ENCODE data around the gene AKAP12. TPM values are rescaled to one million over a fixed set of nuclear protein-coding genes. Genes with fewer than 3 reads are reported as not detected.

AKAP12 gene
- total RNA-seq, 1 donor from 2014 or later, result 5.0 TPM

DNA sequence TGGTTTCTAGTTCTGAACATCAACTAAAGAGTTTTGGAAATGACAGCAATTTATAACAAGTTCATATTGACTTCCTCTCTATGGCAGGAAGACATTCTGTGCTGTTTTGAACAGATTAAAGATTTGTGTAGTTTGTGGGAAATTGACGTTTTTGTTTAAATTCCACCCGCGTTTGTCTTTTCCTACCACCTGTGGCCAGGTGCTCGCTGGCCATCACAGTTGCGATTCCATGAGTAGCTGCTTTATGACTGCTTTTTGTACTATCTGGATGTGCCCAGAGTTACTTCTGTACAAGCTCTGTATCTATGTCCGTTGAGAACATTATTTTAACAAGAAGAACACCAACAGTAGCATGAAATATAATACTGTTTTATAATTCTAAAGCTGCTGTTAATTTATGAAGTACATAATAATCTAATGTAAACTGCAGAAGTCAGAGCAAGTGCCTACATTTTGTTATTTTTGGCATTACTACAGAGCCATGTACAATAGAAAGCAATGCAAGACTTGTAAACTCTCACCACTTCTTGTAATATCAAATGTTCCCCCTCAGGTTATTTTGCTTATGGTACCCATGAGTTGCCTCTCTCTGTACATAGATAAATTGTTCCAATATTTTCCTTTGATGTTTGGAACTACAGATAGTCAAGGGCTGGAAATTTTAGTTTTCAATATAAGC is 118.1 kb downstream of the AKAP12 start:
- H3K36me3 ChIP-seq (ENCODE audit: control insufficient read depth, insufficient read depth, low read length), result no peaks in the 10 kb centered on the region
- no peaks in the 10 kb centered on the region for H3K27me3 ChIP-seq (ENCODE audit: control insufficient read depth, insufficient read depth, low read length)
- no peak for TF ChIP-seq CTCF (IDR thresholded peaks at IDR 0.05; ENCODE audit: insufficient read depth, low read length, severe bottlenecking)
- DNase-seq (ENCODE audit: low read depth), result no peak
- H3K4me3 ChIP-seq (ENCODE audit: low read depth, low read length), result no peak overlapping the region
- no peak for FAIRE-seq

DNA sequence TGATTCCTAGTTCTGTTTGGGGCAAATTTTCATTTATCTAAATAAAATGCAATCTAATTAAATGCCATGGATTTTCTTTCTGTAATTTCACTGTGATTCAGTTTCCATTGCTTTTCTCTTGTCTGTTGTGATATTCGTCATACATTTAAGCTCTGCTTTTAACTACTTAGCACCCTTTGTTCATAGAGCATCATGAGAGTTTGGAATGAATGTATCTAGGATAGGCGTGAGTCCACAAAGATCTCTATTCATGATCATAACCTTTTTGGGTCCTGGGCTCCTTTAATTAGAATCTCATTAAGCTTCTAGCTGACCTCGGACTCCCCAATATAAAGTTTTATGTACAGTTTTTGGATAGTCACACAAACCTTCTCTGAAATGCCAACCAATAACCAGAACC is 118.7 kb downstream of the AKAP12 start:
- no peak for TF ChIP-seq CTCF (IDR thresholded peaks at IDR 0.05; ENCODE audit: insufficient read depth, low read length, severe bottlenecking)

GRCh38 chr6:151359486-151359885 is 119.7 kb downstream of the AKAP12 start:
- DNase-seq (ENCODE audit: low read depth) (no peak), FAIRE-seq (no peak)
- no peak overlapping the region for H3K4me3 ChIP-seq (ENCODE audit: low read depth, low read length)
- no peak for TF ChIP-seq CTCF (IDR thresholded peaks at IDR 0.05; ENCODE audit: insufficient read depth, low read length, severe bottlenecking)
- H3K36me3 ChIP-seq (ENCODE audit: control insufficient read depth, insufficient read depth, low read length), result no peaks in the 10 kb centered on the region
- no peaks in the 10 kb centered on the region for H3K27me3 ChIP-seq (ENCODE audit: control insufficient read depth, insufficient read depth, low read length)

More for the DNA sequence above, 118.7 kb downstream of the AKAP12 start:
- FAIRE-seq, result no peak
- H3K36me3 ChIP-seq (ENCODE audit: control insufficient read depth, insufficient read depth, low read length), result no peaks in the 10 kb centered on the region
- DNase-seq (ENCODE audit: low read depth), result no peak
- no peak overlapping the region for H3K4me3 ChIP-seq (ENCODE audit: low read depth, low read length)
- no peaks in the 10 kb centered on the region for H3K27me3 ChIP-seq (ENCODE audit: control insufficient read depth, insufficient read depth, low read length)

GRCh38 chr6:151365233-151365632 is 125.5 kb downstream of the AKAP12 start:
- FAIRE-seq (no peak), DNase-seq (ENCODE audit: low read depth) (no peak)
- H3K36me3 ChIP-seq (ENCODE audit: control insufficient read depth, insufficient read depth, low read length), result peaks cover 8% of the 10 kb centered on the region
- TF ChIP-seq CTCF (IDR thresholded peaks at IDR 0.05; ENCODE audit: insufficient read depth, low read length, severe bottlenecking), result no peak
- no peak overlapping the region for H3K4me3 ChIP-seq (ENCODE audit: low read depth, low read length)
- H3K27me3 ChIP-seq (ENCODE audit: control insufficient read depth, insufficient read depth, low read length), result no peaks in the 10 kb centered on the region

DNA sequence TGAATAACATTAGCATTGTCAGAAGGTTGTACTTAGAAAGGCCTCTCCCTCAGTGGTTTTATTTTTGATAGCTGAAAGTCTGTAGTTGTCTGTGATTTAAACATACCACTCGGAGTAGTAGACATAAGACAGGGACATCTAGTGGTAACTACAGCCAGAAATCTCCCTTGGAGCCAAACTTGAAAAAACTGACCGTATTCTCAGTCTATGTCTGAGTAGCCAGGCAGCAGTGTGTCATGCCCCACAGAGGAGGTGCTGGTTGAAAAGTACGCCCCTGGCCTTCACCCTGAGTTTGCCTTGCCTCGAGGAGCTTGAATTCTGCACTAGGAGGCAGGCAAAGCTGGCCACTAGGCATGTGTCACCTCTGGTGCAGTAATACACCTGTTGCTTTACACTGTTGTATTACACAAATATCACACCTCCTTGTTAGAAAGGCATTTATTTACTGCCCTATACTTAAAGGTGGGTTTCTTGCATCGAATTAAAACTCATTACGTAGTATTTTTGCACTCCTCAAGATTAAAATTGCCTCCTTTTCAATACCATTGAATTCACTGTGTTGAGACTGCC is 130.8 kb downstream of the AKAP12 start:
- FAIRE-seq, result no peak
- DNase-seq (ENCODE audit: low read depth), result peak; percentile 15
- H3K36me3 ChIP-seq (ENCODE audit: control insufficient read depth, insufficient read depth, low read length), result peaks cover 12% of the 10 kb centered on the region
- no peak for TF ChIP-seq CTCF (IDR thresholded peaks at IDR 0.05; ENCODE audit: insufficient read depth, low read length, severe bottlenecking)
- H3K27me3 ChIP-seq (ENCODE audit: control insufficient read depth, insufficient read depth, low read length), result no peaks in the 10 kb centered on the region
- no peak overlapping the region for H3K4me3 ChIP-seq (ENCODE audit: low read depth, low read length)

DNA sequence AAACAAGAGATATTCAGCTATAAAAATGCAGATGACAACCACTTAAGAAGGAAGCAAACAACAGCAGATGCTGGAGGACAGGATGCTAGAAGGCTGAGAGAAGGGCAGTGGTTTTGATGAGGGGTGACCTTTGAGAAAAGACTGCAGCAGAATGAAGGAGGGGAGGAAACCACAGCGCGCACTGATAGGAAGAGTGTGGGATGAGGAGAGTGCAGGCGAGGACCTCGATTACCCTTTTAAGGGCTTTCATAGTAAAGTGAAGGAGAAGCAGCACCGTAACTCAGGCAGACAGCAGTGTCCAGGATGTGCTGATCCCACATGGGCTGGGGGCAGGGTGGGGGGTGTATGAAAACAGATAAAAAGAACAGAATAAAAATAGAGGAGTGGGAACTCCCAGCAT is 132.4 kb downstream of the AKAP12 start:
- DNase-seq (ENCODE audit: low read depth), result no peak
- no peaks in the 10 kb centered on the region for H3K27me3 ChIP-seq (ENCODE audit: control insufficient read depth, insufficient read depth, low read length)
- no peak for FAIRE-seq
- H3K36me3 ChIP-seq (ENCODE audit: control insufficient read depth, insufficient read depth, low read length), result peaks cover 4% of the 10 kb centered on the region
- no peak overlapping the region for H3K4me3 ChIP-seq (ENCODE audit: low read depth, low read length)
- no peak for TF ChIP-seq CTCF (IDR thresholded peaks at IDR 0.05; ENCODE audit: insufficient read depth, low read length, severe bottlenecking)
